HCT116 (cell line): ENCODE results near the gene SNTB2. TPM values are rescaled to one million over a fixed set of nuclear protein-coding genes. Genes with fewer than 3 reads are reported as not detected.

Experiments
- ATAC-seq: fragments of 200-7000 bp; cut with Tn5 transposase; 2 replicates; pipeline ENCODE4 v1.9.1; 2020; ENCODE audit warnings: mild to moderate bottlenecking, moderate library complexity
- BruUV-seq: library from RNA; stranded (reverse); fragments of 400-500 nt; replicated peaks from 2 replicates; lab custom pipeline; 2021; lab: Mats Ljungman, UMichigan
- CTCF ChIA-PET: fragments of 300-600 bp; sonication (Branson Sonifier 250); formaldehyde crosslinking; loops from one replicate; lab custom pipeline; 2021; ENCODE audit warnings: antibody characterized with exemption; lab: Charles Lee
- POLR2A ChIA-PET: fragments of 300-600, 350-600 bp; sonication (Branson Sonifier 250); formaldehyde crosslinking; loops from one replicate; lab custom pipeline; 2021; ENCODE audit warnings: antibody characterized with exemption; lab: Charles Lee
- RAD21 ChIA-PET, 2 experiments: fragments of 300-600 bp; sonication (Branson Sonifier 250); formaldehyde crosslinking; loops; one replicate each; lab custom pipeline; 2023; ENCODE audit warnings: low total read pairs in 2 of 2; ENCODE audit not compliant: uncharacterized antibody in 2 of 2, unreplicated experiment in 2 of 2, low non-redundant PET in 1 of 2; lab: Charles Lee
- DNase-seq: peaks from one replicate; pipeline ENCODE4 v3.0.0-alpha.2; 2010; ENCODE audit warnings: low read depth, low spot score
- H2AFZ ChIP-seq: fragments of 200-600 bp; shearing (Covaris generic), sonication (generic); 2 replicates; pipeline ENCODE4 v1.6.1; 2017; ENCODE audit warnings: low read depth, mixed run types, mixed read lengths, antibody characterized with exemption, low read length; ENCODE audit not compliant: poor library complexity, severe bottlenecking
- H3K27ac ChIP-seq: 2 replicates; pipeline ENCODE4 v1.5.1; 2012; ENCODE audit warnings: low read depth, low read length
- H3K27me3 ChIP-seq: fragments of 200-600 bp; sonication (generic); 2 replicates; pipeline ENCODE4 v1.6.1; 2016; ENCODE audit warnings: mixed run types, low read length, mixed read lengths; ENCODE audit not compliant: insufficient read depth
- H3K36me3 ChIP-seq, 2 experiments: fragments of 200-500 bp in 1 of 2; fragments of 200-600 bp in 1 of 2; sonication (Bioruptor generic) in 1 of 2; sonication (generic) in 1 of 2; 2 replicates each; pipeline versions ENCODE4 v1.5.1 to v1.6.1; 2014 to 2016; ENCODE audit warnings: low read length in 2 of 2, inconsistent platforms in 1 of 2, mixed read lengths in 1 of 2, mixed run types in 1 of 2; ENCODE audit not compliant: insufficient read depth in 2 of 2, control insufficient read depth in 1 of 2
- H3K4me1 ChIP-seq, 2 experiments: fragments of 200-600 bp in 1 of 2; sonication (generic) in 1 of 2; 2 replicates each; pipeline versions ENCODE4 v1.5.1 to v1.6.1; 2012 to 2017; ENCODE audit warnings: low read length in 2 of 2, inconsistent platforms in 1 of 2, mild to moderate bottlenecking in 1 of 2, mixed read lengths in 1 of 2, mixed run types in 1 of 2, moderate library complexity in 1 of 2; ENCODE audit not compliant: insufficient read depth in 2 of 2, control insufficient read depth in 1 of 2
- H3K4me2 ChIP-seq: fragments of 200-600 bp; sonication (generic); 2 replicates; pipeline ENCODE4 v1.6.1; 2017; ENCODE audit warnings: mixed run types, low read length, mixed read lengths
- H3K4me3 ChIP-seq, 2 experiments: fragments of 200-600 bp in 1 of 2; sonication (generic) in 1 of 2; replicated peaks in 1 of 2; 2 replicates each; pipeline ENCODE4 v1.5.1; 2011 to 2016; ENCODE audit warnings: low read length in 2 of 2, control low read depth in 1 of 2, low read depth in 1 of 2, mild to moderate bottlenecking in 1 of 2, mixed read lengths in 1 of 2, mixed run types in 1 of 2
- H3K79me2 ChIP-seq: fragments of 200-600 bp; sonication (generic); 2 replicates; pipeline ENCODE4 v1.6.1; 2017; ENCODE audit warnings: mild to moderate bottlenecking, mixed run types, low read length, moderate library complexity, mixed read lengths; ENCODE audit not compliant: insufficient read depth
- H3K9ac ChIP-seq: fragments of 200-600 bp; sonication (generic); 2 replicates; pipeline ENCODE4 v1.6.1; 2016; ENCODE audit warnings: low read length, mixed read lengths
- H3K9me2 ChIP-seq: fragments of 200-600 bp; sonication (generic), shearing (Covaris generic); 2 replicates; pipeline ENCODE4 v1.6.1; 2017; ENCODE audit warnings: mixed run types, mild to moderate bottlenecking, moderate library complexity; ENCODE audit not compliant: insufficient read depth
- H3K9me3 ChIP-seq, 2 experiments: fragments of 200-500 bp in 1 of 2; fragments of 200-600 bp in 1 of 2; sonication (Bioruptor generic) in 1 of 2; sonication (generic) in 1 of 2; 2 replicates each; pipeline ENCODE4 v1.6.1; 2014 to 2017; ENCODE audit warnings: low read length in 2 of 2, mixed read lengths in 2 of 2, inconsistent platforms in 1 of 2, low read depth in 1 of 2, mild to moderate bottlenecking in 1 of 2, mixed run types in 1 of 2, moderate library complexity in 1 of 2; ENCODE audit not compliant: control insufficient read depth in 1 of 2, insufficient read depth in 1 of 2
- H4K20me1 ChIP-seq: fragments of 200-600 bp; sonication (generic), shearing (Covaris generic); 2 replicates; pipeline ENCODE4 v1.6.1; 2017; ENCODE audit warnings: mixed run types, mild to moderate bottlenecking, moderate library complexity; ENCODE audit not compliant: insufficient read depth
- CEBPB ChIP-seq: IDR thresholded peaks from 2 replicates; pipeline ENCODE4 v1.6.1; 2012; ENCODE audit warnings: low read depth
- ELF1 ChIP-seq: IDR thresholded peaks from 2 replicates; pipeline ENCODE4 v1.6.1; 2012; ENCODE audit warnings: low read depth, borderline replicate concordance
- EZH2phosphoT487 ChIP-seq: fragments of 200-600 bp; IDR thresholded peaks from 2 replicates; pipeline ENCODE4 v1.6.1; 2018; ENCODE audit warnings: antibody characterized with exemption, borderline replicate concordance
- POLR2AphosphoS5 ChIP-seq: IDR thresholded peaks from 2 replicates; pipeline ENCODE4 v1.6.1; 2011; ENCODE audit warnings: mild to moderate bottlenecking, low read depth, low read length, moderate library complexity
- YY1 ChIP-seq: IDR thresholded peaks from 2 replicates; pipeline ENCODE4 v1.6.1; 2011; ENCODE audit warnings: low read length, low read depth, moderate library complexity, mild to moderate bottlenecking; ENCODE audit not compliant: insufficient replicate concordance; ENCODE audit errors: extremely low read depth
- ZFX ChIP-seq: fragments of 450-650 bp; IDR thresholded peaks from 2 replicates; pipeline ENCODE4 v1.6.1; 2017
- ZNF274 ChIP-seq: fragments of 200-500 bp; sonication (Bioruptor generic); IDR thresholded peaks from 2 replicates; pipeline ENCODE4 v1.6.1; 2014; ENCODE audit warnings: mild to moderate bottlenecking, low read depth, low read length, inconsistent platforms
- intact Hi-C: fragments of 100-400 bp; cut with micrococcal nuclease; formaldehyde crosslinking; loops from 2 replicates; pipeline ENCODE4 v1.10.0; 2022
- total RNA-seq: library from RNA; stranded (reverse); gene quantifications from one replicate; pipeline ENCODE4 v1.2.1, GENCODE V29; 2021; ENCODE audit not compliant: unreplicated experiment
- TF ChIP-seq, protein P1 (sequence below): IDR thresholded peaks from 2 replicates; pipeline ENCODE4 v1.6.1; 2012; ENCODE audit warnings: low read depth
- TF ChIP-seq, protein P2 (sequence below): IDR thresholded peaks from 2 replicates; pipeline ENCODE4 v1.6.1; 2012
- TF ChIP-seq, protein P3 (sequence below): IDR thresholded peaks from 2 replicates; pipeline ENCODE4 v1.6.1; 2011; ENCODE audit warnings: mild to moderate bottlenecking, low read length, moderate library complexity; ENCODE audit not compliant: insufficient replicate concordance; ENCODE audit errors: extremely low read depth

SNTB2 gene
- total RNA-seq, 1 experiment from 2014 or later: 38.1 TPM

DNA sequence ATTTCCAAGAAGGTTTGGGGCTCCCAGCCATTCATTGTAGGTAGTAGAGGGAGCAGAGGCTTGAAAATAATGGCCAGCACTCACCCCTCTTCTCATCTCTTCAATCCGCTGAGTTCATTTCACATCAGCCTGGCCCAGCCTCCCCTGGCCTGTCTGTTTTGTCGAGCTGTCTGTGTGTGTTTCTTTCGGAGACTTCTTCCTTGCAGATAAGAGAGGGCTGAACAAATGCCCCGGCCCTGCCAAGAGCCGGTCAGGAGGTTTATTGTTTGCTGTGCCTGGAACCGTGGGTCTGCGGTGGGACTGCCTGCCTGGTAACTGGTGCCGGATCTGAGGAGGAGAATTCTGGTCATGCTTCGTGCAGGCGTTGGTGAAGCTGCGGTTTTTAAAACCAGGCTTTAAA, 127.6 kb downstream of the SNTB2 start:
- Histone ChIP-seq H3K27ac (no peak overlapping the region), H3K9me2 (no peaks in the 10 kb centered on the region), H3K9me3 (no peaks in the 10 kb centered on the region), H2AFZ (no peak overlapping the region), H3K4me2 (no peak overlapping the region)
- intact Hi-C loops: no loop called here
- no peak for ATAC-seq
- TF ChIP-seq, protein P1, sequence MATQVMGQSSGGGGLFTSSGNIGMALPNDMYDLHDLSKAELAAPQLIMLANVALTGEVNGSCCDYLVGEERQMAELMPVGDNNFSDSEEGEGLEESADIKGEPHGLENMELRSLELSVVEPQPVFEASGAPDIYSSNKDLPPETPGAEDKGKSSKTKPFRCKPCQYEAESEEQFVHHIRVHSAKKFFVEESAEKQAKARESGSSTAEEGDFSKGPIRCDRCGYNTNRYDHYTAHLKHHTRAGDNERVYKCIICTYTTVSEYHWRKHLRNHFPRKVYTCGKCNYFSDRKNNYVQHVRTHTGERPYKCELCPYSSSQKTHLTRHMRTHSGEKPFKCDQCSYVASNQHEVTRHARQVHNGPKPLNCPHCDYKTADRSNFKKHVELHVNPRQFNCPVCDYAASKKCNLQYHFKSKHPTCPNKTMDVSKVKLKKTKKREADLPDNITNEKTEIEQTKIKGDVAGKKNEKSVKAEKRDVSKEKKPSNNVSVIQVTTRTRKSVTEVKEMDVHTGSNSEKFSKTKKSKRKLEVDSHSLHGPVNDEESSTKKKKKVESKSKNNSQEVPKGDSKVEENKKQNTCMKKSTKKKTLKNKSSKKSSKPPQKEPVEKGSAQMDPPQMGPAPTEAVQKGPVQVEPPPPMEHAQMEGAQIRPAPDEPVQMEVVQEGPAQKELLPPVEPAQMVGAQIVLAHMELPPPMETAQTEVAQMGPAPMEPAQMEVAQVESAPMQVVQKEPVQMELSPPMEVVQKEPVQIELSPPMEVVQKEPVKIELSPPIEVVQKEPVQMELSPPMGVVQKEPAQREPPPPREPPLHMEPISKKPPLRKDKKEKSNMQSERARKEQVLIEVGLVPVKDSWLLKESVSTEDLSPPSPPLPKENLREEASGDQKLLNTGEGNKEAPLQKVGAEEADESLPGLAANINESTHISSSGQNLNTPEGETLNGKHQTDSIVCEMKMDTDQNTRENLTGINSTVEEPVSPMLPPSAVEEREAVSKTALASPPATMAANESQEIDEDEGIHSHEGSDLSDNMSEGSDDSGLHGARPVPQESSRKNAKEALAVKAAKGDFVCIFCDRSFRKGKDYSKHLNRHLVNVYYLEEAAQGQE: no peak
- TF ChIP-seq, protein P2, sequence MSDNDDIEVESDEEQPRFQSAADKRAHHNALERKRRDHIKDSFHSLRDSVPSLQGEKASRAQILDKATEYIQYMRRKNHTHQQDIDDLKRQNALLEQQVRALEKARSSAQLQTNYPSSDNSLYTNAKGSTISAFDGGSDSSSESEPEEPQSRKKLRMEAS: no peak
- TF ChIP-seq ZFX: no peak
- TF ChIP-seq, protein P3, sequence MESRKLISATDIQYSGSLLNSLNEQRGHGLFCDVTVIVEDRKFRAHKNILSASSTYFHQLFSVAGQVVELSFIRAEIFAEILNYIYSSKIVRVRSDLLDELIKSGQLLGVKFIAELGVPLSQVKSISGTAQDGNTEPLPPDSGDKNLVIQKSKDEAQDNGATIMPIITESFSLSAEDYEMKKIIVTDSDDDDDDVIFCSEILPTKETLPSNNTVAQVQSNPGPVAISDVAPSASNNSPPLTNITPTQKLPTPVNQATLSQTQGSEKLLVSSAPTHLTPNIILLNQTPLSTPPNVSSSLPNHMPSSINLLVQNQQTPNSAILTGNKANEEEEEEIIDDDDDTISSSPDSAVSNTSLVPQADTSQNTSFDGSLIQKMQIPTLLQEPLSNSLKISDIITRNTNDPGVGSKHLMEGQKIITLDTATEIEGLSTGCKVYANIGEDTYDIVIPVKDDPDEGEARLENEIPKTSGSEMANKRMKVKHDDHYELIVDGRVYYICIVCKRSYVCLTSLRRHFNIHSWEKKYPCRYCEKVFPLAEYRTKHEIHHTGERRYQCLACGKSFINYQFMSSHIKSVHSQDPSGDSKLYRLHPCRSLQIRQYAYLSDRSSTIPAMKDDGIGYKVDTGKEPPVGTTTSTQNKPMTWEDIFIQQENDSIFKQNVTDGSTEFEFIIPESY: no peak
- TF ChIP-seq POLR2AphosphoS5: no peak
- no peak for TF ChIP-seq ELF1
- no peak for TF ChIP-seq EZH2phosphoT487
- no peak for TF ChIP-seq ZNF274
- no peak for TF ChIP-seq CEBPB
- no peak for TF ChIP-seq YY1
- TF ChIP-seq, all 23 proteins: peak for 0
- H3K27me3 ChIP-seq: no peaks in the 10 kb centered on the region
- ChIA-PET POLR2A (no interaction called here), CTCF (no interaction called here), RAD21 (no interaction called here)
- H3K4me1 ChIP-seq: peaks cover 6 to 14% of the 10 kb centered on the region in 2 experiments
- no peak for DNase-seq
- H3K36me3 ChIP-seq: peaks cover 20 to 39% of the 10 kb centered on the region in 2 experiments; a peak in 3 of 4 replicates
- peaks cover 61% of the 10 kb centered on the region for H3K79me2 ChIP-seq
- H3K9ac ChIP-seq: no peak overlapping the region
- H4K20me1 ChIP-seq: no peaks in the 10 kb centered on the region
- no TSS peak for BruUV-seq
- H3K4me3 ChIP-seq: no peak overlapping the region
